Measurements from ENCODE around the gene PRKAG2. TPM values are rescaled to one million over a fixed set of nuclear protein-coding genes. Genes with fewer than 3 reads are reported as not detected.

Gene PRKAG2
- total RNA-seq, 4 donors from 2014 or later: 25.1 to 57.8 (median 46.7) TPM

GRCh38 chr7:151628846-151629604 is 247.9 kb downstream of the PRKAG2 start:
- DNase-seq: no peak
- TF ChIP-seq POLR2A (IDR thresholded peaks at IDR 0.05) (no peak), EP300 (IDR thresholded peaks at IDR 0.05; ENCODE audit: low read depth) (no peak)
- H3K27me3 ChIP-seq: no peaks in the 10 kb centered on the region
- no peaks in the 10 kb centered on the region for H3K36me3 ChIP-seq
- peak overlapping the region in 3 of 4 donors; percentile 7 to 31 (median 22) for H3K27ac ChIP-seq
- in situ Hi-C loops (cut with MboI; ENCODE audit: low pct_ligation_motif_present in 1 of 4, low pct_unique_long_range_greater_than_20kb in 1 of 4, low sequenced_read_pairs in 3 of 4): loop anchor here in 1 of 4 donors (25.0 kb wide), 1 partner anchor 108 kb away; no protein-coding TSS in a partner anchor
- peaks cover 3 to 35% (median 9%) of the 10 kb centered on the region in 4 donors for H3K4me1 ChIP-seq
- intact Hi-C loops (cut with DNase I; ENCODE audit: low total_unique reads): loop anchor here (10.0 kb wide), 2 partner anchors 76 to 114 kb away; partner anchors contain the start of gene RHEB
- 77 to 86% methylated on average over 7 to 17 of the region's 17 CpGs for WGBS, 2 donors (ENCODE audit: low coverage in 1 of 2)
- H3K9me3 ChIP-seq: no peaks in the 10 kb centered on the region
- no peak overlapping the region for H3K4me3 ChIP-seq

- peaks cover 3 to 25% (median 7%) of the 10 kb centered on the region in 4 donors for H3K4me1 ChIP-seq
- peak; percentile 41 for DNase-seq
- in situ Hi-C loops (cut with MboI; ENCODE audit: low pct_ligation_motif_present in 1 of 4, low pct_unique_long_range_greater_than_20kb in 1 of 4, low sequenced_read_pairs in 3 of 4): loop anchor here in 1 of 4 donors (25.0 kb wide), 1 partner anchor 111 kb away; no protein-coding TSS in a partner anchor
- H3K36me3 ChIP-seq: no peaks in the 10 kb centered on the region
- WGBS, 2 donors (ENCODE audit: low coverage in 1 of 2): 59 to 66% methylated on average over 5 to 11 of the region's 11 CpGs
- H3K9me3 ChIP-seq: no peaks in the 10 kb centered on the region
- no peak overlapping the region for H3K4me3 ChIP-seq
- no peaks in the 10 kb centered on the region for H3K27me3 ChIP-seq
- H3K27ac ChIP-seq: no peak overlapping the region
- intact Hi-C loops (cut with DNase I; ENCODE audit: low total_unique reads): loop anchor here (10.0 kb wide), 2 partner anchors 78 to 112 kb away; partner anchors contain the start of gene RHEB
- TF ChIP-seq CTCF (IDR thresholded peaks at IDR 0.05) (peak; percentile 34 to 55 (median 38)), POLR2AphosphoS5 (IDR thresholded peaks at IDR 0.05) (no peak)
Observed at GRCh38 chr7:151626422-151627115, 250.3 kb downstream of the PRKAG2 start.

- TF ChIP-seq EP300 (IDR thresholded peaks at IDR 0.05; ENCODE audit: low read depth) (no peak), POLR2A (IDR thresholded peaks at IDR 0.05) (no peak), CTCF (IDR thresholded peaks at IDR 0.05) (no peak), POLR2AphosphoS5 (IDR thresholded peaks at IDR 0.05) (no peak)
- Histone ChIP-seq H3K27ac (no peak overlapping the region), H3K9me3 (no peaks in the 10 kb centered on the region), H3K36me3 (no peaks in the 10 kb centered on the region), H3K4me3 (no peak overlapping the region), H3K4me1 (peaks cover 0 to 16% (median under 1%) of the 10 kb centered on the region in 4 donors), H3K27me3 (no peaks in the 10 kb centered on the region)
- intact Hi-C loops (cut with DNase I; ENCODE audit: low total_unique reads): loop anchor here (10.0 kb wide), 2 partner anchors 79 to 111 kb away; partner anchors contain the start of gene RHEB
- no peak for DNase-seq
- WGBS, 2 donors (ENCODE audit: low coverage in 1 of 2): 78 to 91% methylated on average over 7 to 9 of the region's 9 CpGs
- in situ Hi-C loops (cut with MboI; ENCODE audit: low pct_ligation_motif_present in 1 of 4, low pct_unique_long_range_greater_than_20kb in 1 of 4, low sequenced_read_pairs in 3 of 4): loop anchor here in 1 of 4 donors (25.0 kb wide), 1 partner anchor 112 kb away; no protein-coding TSS in a partner anchor
Observed at GRCh38 chr7:151625606-151626005, 251.3 kb downstream of the PRKAG2 start.

- 89 to 90% methylated on average over 17 to 18 of the region's 18 CpGs for WGBS, 2 donors (ENCODE audit: low coverage in 1 of 2)
- TF ChIP-seq POLR2AphosphoS5 (IDR thresholded peaks at IDR 0.05) (no peak), EP300 (IDR thresholded peaks at IDR 0.05; ENCODE audit: low read depth) (no peak)
- H3K27me3 ChIP-seq: no peaks in the 10 kb centered on the region
- H3K4me3 ChIP-seq: no peak overlapping the region
- DNase-seq: no peak
- peaks cover 0 to 6% (median 0%) of the 10 kb centered on the region in 4 donors for H3K4me1 ChIP-seq
- no peaks in the 10 kb centered on the region for H3K36me3 ChIP-seq
- no peak overlapping the region for H3K27ac ChIP-seq
- intact Hi-C loops (cut with DNase I; ENCODE audit: low total_unique reads): loop anchor here (10.0 kb wide), 2 partner anchors 80 to 110 kb away; partner anchors contain the start of gene RHEB
- in situ Hi-C loops (cut with MboI; ENCODE audit: low pct_ligation_motif_present in 1 of 4, low pct_unique_long_range_greater_than_20kb in 1 of 4, low sequenced_read_pairs in 3 of 4): no loop called here
- H3K9me3 ChIP-seq: no peaks in the 10 kb centered on the region
Observed at GRCh38 chr7:151624246-151624928, 252.5 kb downstream of the PRKAG2 start.

All from transverse colon (tissue), 4 donors.